Measurements from ENCODE around the gene IQGAP2.
A peak's percentile ranks its signal among the peaks of the same experiment; 100 is the strongest.

IQGAP2 gene

DNA sequence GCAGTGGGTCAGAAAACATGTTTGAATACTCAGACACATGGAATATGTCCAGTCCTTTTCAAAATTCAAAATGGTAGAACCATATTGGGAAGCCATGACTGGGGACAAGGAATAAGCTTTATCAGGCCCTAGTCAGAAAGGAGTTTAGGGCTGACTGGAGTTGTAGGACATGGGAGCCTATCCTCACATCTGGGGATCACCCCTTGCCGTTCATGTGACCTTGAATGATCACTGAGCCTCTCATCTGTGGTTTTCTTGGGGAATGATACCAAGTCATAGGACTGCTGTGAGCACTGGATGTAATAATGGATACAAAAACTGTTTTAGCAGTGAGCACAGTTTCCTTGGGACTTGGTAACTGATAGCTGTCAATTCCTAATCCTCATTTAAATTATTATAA lies 84.7 kb downstream of the IQGAP2 start:
- Histone ChIP-seq H3K9me3 (ENCODE audit: low read length) (no peaks in the 10 kb centered on the region), H2AFZ (ENCODE audit: low read depth, low read length) (no peak overlapping the region), H3K36me3 (ENCODE audit: insufficient read depth, low read length) (no peaks in the 10 kb centered on the region), H3K27me3 (ENCODE audit: insufficient read depth, low read length) (no peaks in the 10 kb centered on the region), H3K4me3 (ENCODE audit: low read length) (no peak overlapping the region), H3K4me1 (ENCODE audit: insufficient read depth, low read length) (peaks cover 24% of the 10 kb centered on the region)

GRCh38 chr5:76488969-76489368 lies 85.9 kb downstream of the IQGAP2 start:
- Histone ChIP-seq H3K27me3 (ENCODE audit: insufficient read depth, low read length) (no peaks in the 10 kb centered on the region), H3K36me3 (ENCODE audit: insufficient read depth, low read length) (no peaks in the 10 kb centered on the region), H3K9me3 (ENCODE audit: low read length) (no peaks in the 10 kb centered on the region), H3K4me1 (ENCODE audit: insufficient read depth, low read length) (peaks cover 24% of the 10 kb centered on the region), H2AFZ (ENCODE audit: low read depth, low read length) (no peak overlapping the region), H3K4me3 (ENCODE audit: low read length) (no peak overlapping the region)

GRCh38 chr5:76489877-76490688 lies 87.0 kb downstream of the IQGAP2 start:
- no peak overlapping the region for H2AFZ ChIP-seq (ENCODE audit: low read depth, low read length)
- no peaks in the 10 kb centered on the region for H3K36me3 ChIP-seq (ENCODE audit: insufficient read depth, low read length)
- H3K4me1 ChIP-seq (ENCODE audit: insufficient read depth, low read length), result peaks cover 24% of the 10 kb centered on the region
- H3K9me3 ChIP-seq (ENCODE audit: low read length), result no peaks in the 10 kb centered on the region
- no peaks in the 10 kb centered on the region for H3K27me3 ChIP-seq (ENCODE audit: insufficient read depth, low read length)
- H3K4me3 ChIP-seq (ENCODE audit: low read length), result peak overlapping the region; percentile 7

- H3K36me3 ChIP-seq (ENCODE audit: insufficient read depth, low read length), result no peaks in the 10 kb centered on the region
- no peaks in the 10 kb centered on the region for H3K9me3 ChIP-seq (ENCODE audit: low read length)
- H3K4me3 ChIP-seq (ENCODE audit: low read length), result no peak overlapping the region
- H3K4me1 ChIP-seq (ENCODE audit: insufficient read depth, low read length), result peaks cover 22% of the 10 kb centered on the region
- H2AFZ ChIP-seq (ENCODE audit: low read depth, low read length), result no peak overlapping the region
- no peaks in the 10 kb centered on the region for H3K27me3 ChIP-seq (ENCODE audit: insufficient read depth, low read length)
Measured at GRCh38 chr5:76490960-76491359, 87.9 kb downstream of the IQGAP2 start.

- H2AFZ ChIP-seq (ENCODE audit: low read depth, low read length), result no peak overlapping the region
- H3K36me3 ChIP-seq (ENCODE audit: insufficient read depth, low read length), result no peaks in the 10 kb centered on the region
- H3K4me3 ChIP-seq (ENCODE audit: low read length), result no peak overlapping the region
- H3K27me3 ChIP-seq (ENCODE audit: insufficient read depth, low read length), result no peaks in the 10 kb centered on the region
- H3K9me3 ChIP-seq (ENCODE audit: low read length), result no peaks in the 10 kb centered on the region
- peaks cover 22% of the 10 kb centered on the region for H3K4me1 ChIP-seq (ENCODE audit: insufficient read depth, low read length)
Measured at GRCh38 chr5:76492819-76493189, 89.7 kb downstream of the IQGAP2 start.

DNA sequence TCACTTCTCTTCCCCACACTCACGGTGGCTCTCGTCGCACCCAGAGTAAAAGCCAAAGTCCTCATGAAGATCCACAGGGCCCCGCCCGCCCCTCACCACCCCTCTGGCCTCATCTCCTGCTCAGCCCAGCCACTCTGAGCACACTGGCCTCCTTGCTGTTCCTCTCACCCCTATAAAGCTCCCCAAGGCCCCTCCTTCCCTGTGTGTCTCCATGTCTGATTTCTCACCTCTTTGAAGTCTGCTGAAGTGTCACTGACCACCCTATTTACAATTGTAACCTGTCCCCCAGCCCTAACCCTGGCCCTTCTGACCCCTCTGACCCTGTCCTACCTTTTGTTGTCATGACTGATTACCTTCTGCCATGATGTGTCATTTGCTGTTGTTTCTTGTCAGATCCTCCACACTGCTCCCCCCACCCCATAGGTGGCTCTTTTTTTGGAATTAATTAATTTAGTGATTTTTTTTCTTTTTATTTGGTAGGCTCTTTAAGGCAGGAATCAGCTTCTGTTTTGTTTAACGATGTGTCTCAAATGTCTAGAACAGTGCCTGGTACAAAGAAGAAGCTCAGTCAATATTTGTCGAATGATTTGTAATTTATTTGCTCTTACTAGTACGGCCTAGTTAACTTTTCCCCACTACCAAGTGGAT lies 90.2 kb downstream of the IQGAP2 start:
- no peak overlapping the region for H3K4me3 ChIP-seq (ENCODE audit: low read length)
- H3K36me3 ChIP-seq (ENCODE audit: insufficient read depth, low read length), result no peaks in the 10 kb centered on the region
- H3K27me3 ChIP-seq (ENCODE audit: insufficient read depth, low read length), result no peaks in the 10 kb centered on the region
- H3K4me1 ChIP-seq (ENCODE audit: insufficient read depth, low read length), result peaks cover 22% of the 10 kb centered on the region
- no peaks in the 10 kb centered on the region for H3K9me3 ChIP-seq (ENCODE audit: low read length)
- no peak overlapping the region for H2AFZ ChIP-seq (ENCODE audit: low read depth, low read length)

DNA sequence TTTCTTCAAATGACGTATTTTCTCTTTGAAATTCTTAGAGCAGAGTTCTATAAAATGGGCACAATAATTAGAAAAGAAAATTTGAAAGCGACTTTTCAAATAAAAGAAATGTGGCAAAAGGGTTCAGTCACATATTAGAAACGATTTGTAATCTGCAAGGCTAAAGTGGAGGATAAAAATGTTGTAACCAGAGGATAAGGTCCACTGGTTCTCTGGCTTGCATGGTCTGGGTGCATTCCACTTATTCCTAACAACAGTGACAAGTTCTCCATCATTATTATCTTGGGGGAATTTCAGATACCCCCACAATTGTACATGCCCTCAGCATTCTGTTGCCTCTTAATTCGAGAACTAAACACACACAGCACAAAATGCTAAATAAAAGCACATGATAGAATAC lies 91.1 kb downstream of the IQGAP2 start:
- Histone ChIP-seq H3K27me3 (ENCODE audit: insufficient read depth, low read length) (no peaks in the 10 kb centered on the region), H3K36me3 (ENCODE audit: insufficient read depth, low read length) (no peaks in the 10 kb centered on the region), H3K9me3 (ENCODE audit: low read length) (no peaks in the 10 kb centered on the region), H3K4me3 (ENCODE audit: low read length) (no peak overlapping the region), H2AFZ (ENCODE audit: low read depth, low read length) (no peak overlapping the region), H3K4me1 (ENCODE audit: insufficient read depth, low read length) (peaks cover 17% of the 10 kb centered on the region)

DNA sequence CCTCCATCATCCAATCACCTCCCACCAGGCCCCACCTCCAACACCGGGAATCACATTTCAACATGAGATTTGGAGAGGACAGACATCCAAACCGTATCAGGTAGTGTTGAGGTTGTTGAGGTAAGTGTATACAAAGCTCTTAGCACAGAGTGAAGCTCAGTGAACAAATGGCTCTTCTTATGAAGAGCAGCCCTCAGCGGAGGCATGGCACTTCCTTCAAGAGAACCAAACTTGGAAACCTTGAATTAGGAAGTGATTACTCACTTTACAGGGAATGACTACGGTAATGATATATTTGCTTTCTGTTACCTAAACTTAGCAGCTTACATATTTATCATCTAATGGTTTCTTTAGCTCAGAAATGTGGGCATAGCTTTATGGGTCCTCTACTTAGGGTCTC lies 92.8 kb downstream of the IQGAP2 start:
- H3K36me3 ChIP-seq (ENCODE audit: insufficient read depth, low read length), result no peaks in the 10 kb centered on the region
- H3K9me3 ChIP-seq (ENCODE audit: low read length), result no peaks in the 10 kb centered on the region
- H3K4me1 ChIP-seq (ENCODE audit: insufficient read depth, low read length), result peaks cover 2% of the 10 kb centered on the region
- no peak overlapping the region for H2AFZ ChIP-seq (ENCODE audit: low read depth, low read length)
- H3K27me3 ChIP-seq (ENCODE audit: insufficient read depth, low read length), result no peaks in the 10 kb centered on the region
- no peak overlapping the region for H3K4me3 ChIP-seq (ENCODE audit: low read length)

- H3K4me3 ChIP-seq (ENCODE audit: low read length), result no peak overlapping the region
- H3K9me3 ChIP-seq (ENCODE audit: low read length), result no peaks in the 10 kb centered on the region
- H3K27me3 ChIP-seq (ENCODE audit: insufficient read depth, low read length), result no peaks in the 10 kb centered on the region
- H3K36me3 ChIP-seq (ENCODE audit: insufficient read depth, low read length), result no peaks in the 10 kb centered on the region
- H2AFZ ChIP-seq (ENCODE audit: low read depth, low read length), result no peak overlapping the region
- H3K4me1 ChIP-seq (ENCODE audit: insufficient read depth, low read length), result peaks cover 4% of the 10 kb centered on the region
Measured at GRCh38 chr5:76497065-76497460, 94.0 kb downstream of the IQGAP2 start.

- Histone ChIP-seq H3K9me3 (ENCODE audit: low read length) (no peaks in the 10 kb centered on the region), H3K4me1 (ENCODE audit: insufficient read depth, low read length) (peaks cover 7% of the 10 kb centered on the region), H3K27me3 (ENCODE audit: insufficient read depth, low read length) (no peaks in the 10 kb centered on the region), H3K36me3 (ENCODE audit: insufficient read depth, low read length) (no peaks in the 10 kb centered on the region), H3K4me3 (ENCODE audit: low read length) (no peak overlapping the region), H2AFZ (ENCODE audit: low read depth, low read length) (no peak overlapping the region)
Measured at GRCh38 chr5:76497986-76498717, 95.1 kb downstream of the IQGAP2 start.

DNA sequence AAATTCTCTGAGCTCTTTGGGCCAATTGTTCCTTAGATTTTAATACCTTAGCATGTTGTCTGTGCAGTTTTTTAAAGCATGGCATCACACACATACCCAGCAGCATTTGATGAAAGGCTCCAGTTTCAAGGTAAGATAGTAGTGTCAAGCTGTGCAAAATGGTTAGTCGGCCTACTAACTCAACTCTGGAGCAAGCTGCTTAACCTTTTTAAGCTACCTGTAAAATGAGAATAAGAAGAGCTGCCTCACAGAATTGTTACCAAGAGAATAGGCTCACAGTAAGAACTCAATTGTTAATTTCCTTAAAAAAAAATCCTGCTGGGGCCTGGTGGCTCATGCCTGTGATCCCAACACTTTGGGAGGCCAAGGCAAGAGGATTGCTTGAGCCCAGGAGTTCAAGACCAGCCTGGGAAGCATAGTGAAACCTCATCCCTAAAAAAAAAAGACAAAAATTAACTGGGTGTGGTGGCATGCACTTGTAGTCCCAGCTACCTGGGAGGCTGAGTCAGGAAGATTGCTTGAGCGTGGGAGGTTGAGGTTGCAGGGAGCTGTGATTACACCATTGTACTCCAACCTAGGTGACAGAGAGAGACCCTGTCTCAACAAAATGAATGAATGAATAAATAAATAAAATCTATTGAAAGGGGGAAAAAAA lies 96.5 kb downstream of the IQGAP2 start:
- no peak overlapping the region for H2AFZ ChIP-seq (ENCODE audit: low read depth, low read length)
- H3K4me1 ChIP-seq (ENCODE audit: insufficient read depth, low read length), result peaks cover 7% of the 10 kb centered on the region
- H3K4me3 ChIP-seq (ENCODE audit: low read length), result no peak overlapping the region
- no peaks in the 10 kb centered on the region for H3K9me3 ChIP-seq (ENCODE audit: low read length)
- H3K36me3 ChIP-seq (ENCODE audit: insufficient read depth, low read length), result no peaks in the 10 kb centered on the region
- no peaks in the 10 kb centered on the region for H3K27me3 ChIP-seq (ENCODE audit: insufficient read depth, low read length)

DNA sequence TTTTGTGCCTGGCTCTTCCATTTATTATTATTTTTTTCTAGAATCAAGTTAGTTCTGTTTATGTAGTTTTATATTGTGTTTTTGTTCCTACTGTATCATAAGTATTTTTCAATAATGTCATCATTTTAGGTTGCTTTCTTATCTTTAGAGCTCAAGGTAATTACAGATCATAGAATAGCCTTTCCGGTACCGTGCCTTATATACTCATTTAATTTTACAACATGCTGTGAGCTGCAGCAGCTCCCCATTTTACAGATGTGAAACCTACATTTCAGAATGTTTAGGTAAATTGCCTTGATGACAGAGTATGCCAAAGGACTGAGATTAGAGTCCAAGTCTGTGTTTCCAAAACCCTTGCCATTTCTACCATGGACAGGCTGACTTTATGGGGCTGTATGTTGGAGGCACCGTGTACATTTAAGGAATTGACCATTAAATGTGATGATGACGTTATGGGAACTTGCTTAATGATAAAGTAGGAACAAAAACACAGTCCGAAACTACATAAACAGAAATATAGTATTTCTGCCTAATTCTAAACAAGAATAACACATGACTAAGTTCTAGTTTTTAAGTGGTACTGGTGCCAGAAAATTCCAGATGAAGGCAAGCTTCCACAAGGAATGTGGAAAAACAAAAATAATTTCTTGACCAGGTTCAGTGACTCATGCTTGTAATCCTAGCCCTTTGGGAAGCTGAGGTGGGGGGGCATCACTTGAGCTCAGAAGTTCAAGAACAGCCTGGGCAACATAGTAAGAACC lies 97.7 kb downstream of the IQGAP2 start:
- Histone ChIP-seq H3K9me3 (ENCODE audit: low read length) (no peaks in the 10 kb centered on the region), H3K36me3 (ENCODE audit: insufficient read depth, low read length) (no peaks in the 10 kb centered on the region), H3K4me3 (ENCODE audit: low read length) (no peak overlapping the region), H3K27me3 (ENCODE audit: insufficient read depth, low read length) (no peaks in the 10 kb centered on the region), H3K4me1 (ENCODE audit: insufficient read depth, low read length) (peaks cover 7% of the 10 kb centered on the region), H2AFZ (ENCODE audit: low read depth, low read length) (no peak overlapping the region)

All from neuron (in vitro differentiated cells).